Mesenchymal stem cell (in vitro differentiated cells and primary cell): ENCODE data around the gene DNM1.
"Not testable (repeated sequence)": the region's sequence is repeated elsewhere in the genome, so short reads cannot be mapped to it uniquely, and the experiment has no call there.

Experiments used
- DNase-seq: peaks from one replicate; pipeline ENCODE4 v3.0.0-alpha.2; 2013
- H2AFZ ChIP-seq: one replicate; pipeline ENCODE4 v1.6.1; 2013; ENCODE audit warnings: low read depth, mild to moderate bottlenecking, control low read depth, inconsistent platforms, low read length, moderate library complexity
- H2AK5ac ChIP-seq: 2 replicates; pipeline ENCODE4 v1.6.1; 2013; ENCODE audit warnings: low read length, moderate library complexity, mild to moderate bottlenecking, inconsistent platforms; ENCODE audit not compliant: severe bottlenecking
- H2BK120ac ChIP-seq: one replicate; pipeline ENCODE4 v1.6.1; 2013; ENCODE audit warnings: low read depth, mild to moderate bottlenecking, inconsistent platforms, low read length, moderate library complexity
- H2BK12ac ChIP-seq, 2 experiments: one replicate each; pipeline ENCODE4 v1.6.1; 2013; ENCODE audit warnings: inconsistent platforms in 2 of 2, low read length in 2 of 2, mild to moderate bottlenecking in 2 of 2, moderate library complexity in 2 of 2, control low read depth in 1 of 2
- H2BK15ac ChIP-seq: one replicate; pipeline ENCODE4 v1.6.1; 2013; ENCODE audit warnings: mild to moderate bottlenecking, low read depth, inconsistent platforms; ENCODE audit not compliant: poor library complexity, severe bottlenecking
- H2BK5ac ChIP-seq: 2 replicates; pipeline ENCODE4 v1.6.1; 2013; ENCODE audit warnings: low read depth, mild to moderate bottlenecking, low read length, control low read depth, inconsistent platforms; ENCODE audit not compliant: poor library complexity, severe bottlenecking
- H3K14ac ChIP-seq, 2 experiments: one replicate each; pipeline ENCODE4 v1.6.1; 2013; ENCODE audit warnings: inconsistent platforms in 2 of 2, low read length in 2 of 2, control low read depth in 1 of 2, mild to moderate bottlenecking in 1 of 2, moderate library complexity in 1 of 2
- H3K18ac ChIP-seq, 2 experiments: one replicate each; pipeline ENCODE4 v1.6.1; 2013; ENCODE audit warnings: inconsistent platforms in 2 of 2, low read length in 2 of 2, control low read depth in 1 of 2, low read depth in 1 of 2, mild to moderate bottlenecking in 1 of 2
- H3K23ac ChIP-seq, 2 experiments: one replicate each; pipeline ENCODE4 v1.6.1; 2013; ENCODE audit warnings: inconsistent platforms in 2 of 2, low read length in 2 of 2, mild to moderate bottlenecking in 2 of 2, moderate library complexity in 2 of 2, control low read depth in 1 of 2
- H3K27ac ChIP-seq: 2 replicates; pipeline ENCODE4 v1.5.1; 2013; ENCODE audit warnings: mild to moderate bottlenecking, moderate library complexity, low read length, control low read depth, inconsistent platforms; ENCODE audit not compliant: poor library complexity, severe bottlenecking
- H3K27me3 ChIP-seq, 2 experiments: 2 replicates each; pipeline versions ENCODE4 v1.6.1 to v1.7.0; 2013; ENCODE audit warnings: low read length in 2 of 2, mild to moderate bottlenecking in 2 of 2, moderate library complexity in 2 of 2, control low read depth in 1 of 2, inconsistent platforms in 1 of 2; ENCODE audit not compliant: control insufficient read depth in 1 of 2, insufficient read depth in 1 of 2
- H3K36me3 ChIP-seq, 2 experiments: 2 replicates each; pipeline versions ENCODE4 v1.6.1 to v1.7.0; 2013; ENCODE audit warnings: low read length in 2 of 2, control low read depth in 1 of 2, inconsistent platforms in 1 of 2, low read depth in 1 of 2, mild to moderate bottlenecking in 1 of 2; ENCODE audit not compliant: insufficient read depth in 2 of 2, control insufficient read depth in 1 of 2
- H3K4ac ChIP-seq, 2 experiments: one replicate each; pipeline ENCODE4 v1.6.1; 2013; ENCODE audit warnings: inconsistent platforms in 2 of 2, low read length in 2 of 2, mild to moderate bottlenecking in 2 of 2, moderate library complexity in 2 of 2, control low read depth in 1 of 2, low read depth in 1 of 2
- H3K4me1 ChIP-seq: 2 replicates; pipeline ENCODE4 v1.6.1; 2013; ENCODE audit warnings: low read depth, low read length, control low read depth; ENCODE audit not compliant: control insufficient read depth, insufficient read depth
- H3K4me2 ChIP-seq: 2 replicates; pipeline ENCODE4 v1.6.1; 2013; ENCODE audit warnings: low read length, mild to moderate bottlenecking, inconsistent platforms; ENCODE audit not compliant: poor library complexity, severe bottlenecking
- H3K4me3 ChIP-seq, 2 experiments: 2 replicates each; pipeline versions ENCODE4 v1.5.1 to v1.7.0; 2013; ENCODE audit warnings: low read length in 2 of 2, mild to moderate bottlenecking in 2 of 2, control low read depth in 1 of 2, low read depth in 1 of 2; ENCODE audit not compliant: insufficient read depth in 1 of 2
- H3K79me1 ChIP-seq: replicated peaks from 2 replicates; pipeline ENCODE4 v1.6.1; 2013; ENCODE audit warnings: mild to moderate bottlenecking, control low read depth, low read length, inconsistent platforms; ENCODE audit not compliant: poor library complexity, severe bottlenecking
- H3K9ac ChIP-seq: 2 replicates; pipeline ENCODE4 v1.7.0; 2013; ENCODE audit warnings: mild to moderate bottlenecking, low read length, moderate library complexity
- H3K9me3 ChIP-seq: 2 replicates; pipeline ENCODE4 v1.7.0; 2013; ENCODE audit warnings: mild to moderate bottlenecking, low read length; ENCODE audit not compliant: control insufficient read depth
- H4K8ac ChIP-seq: one replicate; pipeline ENCODE4 v1.6.1; 2013; ENCODE audit warnings: inconsistent platforms, mild to moderate bottlenecking, low read length, moderate library complexity
- H4K91ac ChIP-seq: one replicate; pipeline ENCODE4 v1.6.1; 2013; ENCODE audit warnings: mild to moderate bottlenecking, low read length, inconsistent platforms
- WGBS: methylation state at CpG from one replicate; pipeline ENCODE4 v1.1.7; 2013; ENCODE audit warnings: mixed read lengths; 5-methylcytosine and 5-hydroxymethylcytosine counted together

The DNM1 gene

DNA sequence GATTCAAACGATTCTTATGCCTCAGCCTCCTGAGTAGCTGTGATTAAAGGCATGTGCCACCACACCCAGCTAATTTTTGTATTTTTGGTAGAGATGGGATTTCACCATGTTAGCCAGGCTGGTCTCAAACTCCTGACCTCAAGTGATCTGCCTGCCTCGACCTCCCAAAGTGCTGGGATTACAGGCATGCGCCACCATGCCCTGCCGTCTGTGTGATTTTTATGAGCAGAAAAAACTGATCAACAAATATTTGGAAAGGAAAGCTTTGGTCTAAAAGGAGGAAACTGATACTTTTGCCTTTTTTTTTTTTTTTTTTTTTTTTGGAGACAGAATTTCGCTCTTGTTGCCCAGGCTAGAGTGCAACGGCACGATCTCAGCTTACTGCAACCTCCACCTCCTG, 27.7 kb downstream of the DNM1 start:
- H2BK5ac ChIP-seq, H3K4ac ChIP-seq, H2BK120ac ChIP-seq, H4K91ac ChIP-seq, H2AK5ac ChIP-seq, H2AFZ ChIP-seq, H3K18ac ChIP-seq, H3K4me3 ChIP-seq, H4K8ac ChIP-seq, H3K4me2 ChIP-seq, H2BK15ac ChIP-seq, H3K27me3 ChIP-seq, DNase-seq, H2BK12ac ChIP-seq, H3K27ac ChIP-seq, H3K79me1 ChIP-seq, H3K9me3 ChIP-seq, H3K9ac ChIP-seq, H3K23ac ChIP-seq, H3K14ac ChIP-seq, H3K4me1 ChIP-seq: not testable (repeated sequence)
- 98% methylated on average over 7 of the region's 7 CpGs for WGBS
- H3K36me3 ChIP-seq, result peaks cover 20 to 24% of the 10 kb centered on the region in 2 experiments

DNA sequence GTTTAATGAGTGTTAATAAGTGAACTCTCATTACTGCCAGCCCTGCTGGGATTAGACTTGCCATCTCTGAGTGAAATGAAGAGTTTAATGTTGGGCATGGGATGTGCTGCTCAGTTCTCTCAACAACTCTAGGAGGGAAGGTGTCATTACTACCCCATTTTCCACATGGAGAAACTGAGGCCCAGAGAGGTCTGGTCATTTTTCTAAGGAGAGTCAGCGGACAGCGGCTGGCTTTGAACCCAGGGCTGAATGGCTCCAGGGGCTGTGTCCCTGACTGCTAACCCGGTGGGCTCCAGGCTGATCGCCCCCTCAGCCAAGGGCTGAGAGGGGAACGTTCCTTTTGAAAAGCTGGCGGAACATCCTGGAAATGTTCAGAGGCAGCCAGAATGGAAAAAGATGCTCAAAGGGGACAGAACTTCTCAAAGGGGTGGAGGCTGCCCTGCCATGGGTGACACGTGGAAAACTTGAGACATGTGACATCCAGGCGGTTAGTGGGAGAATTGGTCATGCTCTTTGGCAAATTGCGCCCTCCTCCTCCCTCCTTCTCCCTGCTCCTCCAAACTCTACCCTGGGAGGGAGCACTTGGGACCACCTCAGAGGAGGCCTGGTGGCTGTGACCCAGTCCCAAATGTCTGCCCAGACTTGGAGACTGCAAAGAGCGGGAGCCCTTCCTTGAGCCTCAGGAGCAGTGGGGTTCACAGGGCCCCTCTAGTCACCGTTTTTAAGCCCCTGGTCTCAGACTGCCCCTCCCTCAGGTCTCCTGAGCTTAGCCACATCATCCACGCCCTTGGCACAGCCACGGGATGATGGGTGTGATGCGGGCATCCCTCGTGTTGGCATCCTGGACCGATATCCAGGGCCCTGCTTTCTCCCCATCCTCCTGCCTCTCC, 28.7 kb downstream of the DNM1 start:
- Histone ChIP-seq H3K18ac (no peak overlapping the region), H3K9me3 (no peaks in the 10 kb centered on the region), H3K23ac (no peak overlapping the region), H4K8ac (no peak overlapping the region), H3K79me1 (no peaks in the 10 kb centered on the region), H3K14ac (no peak overlapping the region), H2BK15ac (no peak overlapping the region), H2BK120ac (no peak overlapping the region), H2AK5ac (no peak overlapping the region), H2AFZ (no peak overlapping the region), H3K4ac (no peak overlapping the region), H3K4me1 (no peaks in the 10 kb centered on the region), H3K4me3 (no peak overlapping the region), H3K27ac (no peak overlapping the region), H3K36me3 (peaks cover 21 to 22% of the 10 kb centered on the region in 2 experiments), H3K9ac (peak overlapping the region; percentile 29), H3K27me3 (no peaks in the 10 kb centered on the region), H3K4me2 (no peak overlapping the region), H2BK12ac (no peak overlapping the region), H2BK5ac (no peak overlapping the region), H4K91ac (no peak overlapping the region)
- WGBS, result 90% methylated on average over 16 of the region's 16 CpGs
- DNase-seq, result no peak

- no peak overlapping the region for H2BK15ac ChIP-seq
- no peak overlapping the region for H3K27ac ChIP-seq
- no peak overlapping the region for H3K23ac ChIP-seq
- H4K8ac ChIP-seq, result no peak overlapping the region
- H2AFZ ChIP-seq, result no peak overlapping the region
- H4K91ac ChIP-seq, result no peak overlapping the region
- 90% methylated on average over 18 of the region's 22 CpGs for WGBS
- H3K79me1 ChIP-seq, result no peaks in the 10 kb centered on the region
- no peak overlapping the region for H3K14ac ChIP-seq
- H3K4me3 ChIP-seq, result no peak overlapping the region
- peaks cover 22 to 24% of the 10 kb centered on the region in 2 experiments for H3K36me3 ChIP-seq
- H2BK5ac ChIP-seq, result no peak overlapping the region
- H2BK120ac ChIP-seq, result no peak overlapping the region
- H2BK12ac ChIP-seq, result no peak overlapping the region
- no peaks in the 10 kb centered on the region for H3K9me3 ChIP-seq
- no peaks in the 10 kb centered on the region for H3K27me3 ChIP-seq
- no peak overlapping the region for H3K4ac ChIP-seq
- no peaks in the 10 kb centered on the region for H3K4me1 ChIP-seq
- H2AK5ac ChIP-seq, result no peak overlapping the region
- H3K4me2 ChIP-seq, result no peak overlapping the region
- no peak overlapping the region for H3K18ac ChIP-seq
- H3K9ac ChIP-seq, result no peak overlapping the region
- no peak for DNase-seq
Measured at GRCh38 chr9:128232528-128233428, 29.6 kb downstream of the DNM1 start.

GRCh38 chr9:128233817-128234406, 30.7 kb downstream of the DNM1 start:
- H2BK12ac ChIP-seq, result no peak overlapping the region
- no peak overlapping the region for H2BK5ac ChIP-seq
- 89% methylated on average over 28 of the region's 28 CpGs for WGBS
- H3K9ac ChIP-seq, result no peak overlapping the region
- no peak overlapping the region for H3K27ac ChIP-seq
- no peak for DNase-seq
- H3K79me1 ChIP-seq, result no peaks in the 10 kb centered on the region
- H3K9me3 ChIP-seq, result no peaks in the 10 kb centered on the region
- no peak overlapping the region for H4K91ac ChIP-seq
- H3K23ac ChIP-seq, result no peak overlapping the region
- no peak overlapping the region for H2AFZ ChIP-seq
- no peak overlapping the region for H3K4me3 ChIP-seq
- H2AK5ac ChIP-seq, result no peak overlapping the region
- no peak overlapping the region for H3K14ac ChIP-seq
- no peak overlapping the region for H2BK15ac ChIP-seq
- H3K27me3 ChIP-seq, result no peaks in the 10 kb centered on the region
- no peak overlapping the region for H2BK120ac ChIP-seq
- H3K18ac ChIP-seq, result no peak overlapping the region
- peaks cover 19 to 22% of the 10 kb centered on the region in 2 experiments for H3K36me3 ChIP-seq
- H4K8ac ChIP-seq, result no peak overlapping the region
- H3K4me1 ChIP-seq, result no peaks in the 10 kb centered on the region
- no peak overlapping the region for H3K4ac ChIP-seq
- H3K4me2 ChIP-seq, result no peak overlapping the region
